ENCODE data around the gene P2RY2. TPM values are rescaled to one million over a fixed set of nuclear protein-coding genes. Genes with fewer than 3 reads are reported as not detected.

P2RY2 gene
- total RNA-seq, 1 donor from 2014 or later: 0.30 TPM

- Mint-ChIP-seq H3K9me3 (ENCODE audit: unreplicated experiment) (no peaks in the 10 kb centered on the region), H3K27me3 (ENCODE audit: low read depth, unreplicated experiment) (peaks cover 36% of the 10 kb centered on the region), H3K4me1 (ENCODE audit: low read depth, unreplicated experiment) (peaks cover 4% of the 10 kb centered on the region), H3K4me3 (ENCODE audit: unreplicated experiment) (no peak overlapping the region), H3K36me3 (ENCODE audit: low read depth, unreplicated experiment) (no peaks in the 10 kb centered on the region), H3K27ac (ENCODE audit: unreplicated experiment) (no peak overlapping the region)
- no peaks in the 10 kb centered on the region for H3K4me1 ChIP-seq (ENCODE audit: insufficient read depth, low read length)
- TF ChIP-seq EZH2 (IDR thresholded peaks at IDR 0.05; ENCODE audit: insufficient read depth, low read length): no peak
- peak; percentile 39 for TF ChIP-seq CTCF (IDR thresholded peaks at IDR 0.05; ENCODE audit: insufficient read depth, low read depth, low read length)
- no peaks in the 10 kb centered on the region for H4K20me1 ChIP-seq (ENCODE audit: insufficient read depth, low read length)
- H3K4me3 ChIP-seq (ENCODE audit: insufficient read depth, low read depth, low read length): no peak overlapping the region
- no peaks in the 10 kb centered on the region for H3K79me2 ChIP-seq (ENCODE audit: insufficient read depth, low read length)
- no peak overlapping the region for H3K27ac ChIP-seq (ENCODE audit: low read depth, low read length)
- H2AFZ ChIP-seq (ENCODE audit: low read depth, low read length): no peak overlapping the region
- DNase-seq (ENCODE audit: low read depth) (no peak), FAIRE-seq (no peak)
- H3K9ac ChIP-seq (ENCODE audit: low read length): no peak overlapping the region
- no peak overlapping the region for H3K4me2 ChIP-seq (ENCODE audit: low read length)
- no peaks in the 10 kb centered on the region for H3K9me3 ChIP-seq (ENCODE audit: insufficient read depth, low read depth, low read length)
- H3K36me3 ChIP-seq (ENCODE audit: insufficient read depth, low read length): no peaks in the 10 kb centered on the region
- no peaks in the 10 kb centered on the region for H3K27me3 ChIP-seq (ENCODE audit: insufficient read depth, low read length)
Measured at GRCh38 chr11:73236854-73237253, 18.8 kb downstream of the P2RY2 start.

GRCh38 chr11:73237471-73238290 lies 19.6 kb downstream of the P2RY2 start:
- TF ChIP-seq EZH2 (IDR thresholded peaks at IDR 0.05; ENCODE audit: insufficient read depth, low read length): no peak
- TF ChIP-seq CTCF (IDR thresholded peaks at IDR 0.05; ENCODE audit: insufficient read depth, low read depth, low read length): no peak
- no peaks in the 10 kb centered on the region for H3K36me3 Mint-ChIP-seq (ENCODE audit: low read depth, unreplicated experiment)
- H3K36me3 ChIP-seq (ENCODE audit: insufficient read depth, low read length): no peaks in the 10 kb centered on the region
- H3K27ac ChIP-seq (ENCODE audit: low read depth, low read length): no peak overlapping the region
- no peak overlapping the region for H3K4me2 ChIP-seq (ENCODE audit: low read length)
- peaks cover 3% of the 10 kb centered on the region for H3K4me1 ChIP-seq (ENCODE audit: insufficient read depth, low read length)
- H3K27me3 ChIP-seq (ENCODE audit: insufficient read depth, low read length): no peaks in the 10 kb centered on the region
- no peak overlapping the region for H3K4me3 ChIP-seq (ENCODE audit: insufficient read depth, low read depth, low read length)
- H3K9me3 ChIP-seq (ENCODE audit: insufficient read depth, low read depth, low read length): no peaks in the 10 kb centered on the region
- H3K27ac Mint-ChIP-seq (ENCODE audit: unreplicated experiment): no peak overlapping the region
- no peaks in the 10 kb centered on the region for H3K9me3 Mint-ChIP-seq (ENCODE audit: unreplicated experiment)
- no peak overlapping the region for H3K4me3 Mint-ChIP-seq (ENCODE audit: unreplicated experiment)
- no peaks in the 10 kb centered on the region for H4K20me1 ChIP-seq (ENCODE audit: insufficient read depth, low read length)
- peaks cover 36% of the 10 kb centered on the region for H3K27me3 Mint-ChIP-seq (ENCODE audit: low read depth, unreplicated experiment)
- H3K79me2 ChIP-seq (ENCODE audit: insufficient read depth, low read length): no peaks in the 10 kb centered on the region
- peak overlapping the region; percentile 18 for H2AFZ ChIP-seq (ENCODE audit: low read depth, low read length)
- H3K4me1 Mint-ChIP-seq (ENCODE audit: low read depth, unreplicated experiment): peaks cover 4% of the 10 kb centered on the region
- H3K9ac ChIP-seq (ENCODE audit: low read length): no peak overlapping the region
- FAIRE-seq (no peak), DNase-seq (ENCODE audit: low read depth) (no peak)

GRCh38 chr11:73239111-73239521 lies 21.0 kb downstream of the P2RY2 start:
- no peaks in the 10 kb centered on the region for H3K36me3 Mint-ChIP-seq (ENCODE audit: low read depth, unreplicated experiment)
- H3K9ac ChIP-seq (ENCODE audit: low read length): no peak overlapping the region
- H3K27ac Mint-ChIP-seq (ENCODE audit: unreplicated experiment): no peak overlapping the region
- H3K4me3 ChIP-seq (ENCODE audit: insufficient read depth, low read depth, low read length): no peak overlapping the region
- no peaks in the 10 kb centered on the region for H3K36me3 ChIP-seq (ENCODE audit: insufficient read depth, low read length)
- no peak overlapping the region for H3K4me2 ChIP-seq (ENCODE audit: low read length)
- peaks cover 31% of the 10 kb centered on the region for H3K27me3 Mint-ChIP-seq (ENCODE audit: low read depth, unreplicated experiment)
- H3K79me2 ChIP-seq (ENCODE audit: insufficient read depth, low read length): no peaks in the 10 kb centered on the region
- peaks cover 3% of the 10 kb centered on the region for H3K4me1 ChIP-seq (ENCODE audit: insufficient read depth, low read length)
- DNase-seq (ENCODE audit: low read depth): no peak
- FAIRE-seq: no peak
- H3K27ac ChIP-seq (ENCODE audit: low read depth, low read length): no peak overlapping the region
- TF ChIP-seq CTCF (IDR thresholded peaks at IDR 0.05; ENCODE audit: insufficient read depth, low read depth, low read length): no peak
- TF ChIP-seq EZH2 (IDR thresholded peaks at IDR 0.05; ENCODE audit: insufficient read depth, low read length): no peak
- no peaks in the 10 kb centered on the region for H3K27me3 ChIP-seq (ENCODE audit: insufficient read depth, low read length)
- H4K20me1 ChIP-seq (ENCODE audit: insufficient read depth, low read length): no peaks in the 10 kb centered on the region
- no peaks in the 10 kb centered on the region for H3K9me3 ChIP-seq (ENCODE audit: insufficient read depth, low read depth, low read length)
- peaks cover 4% of the 10 kb centered on the region for H3K4me1 Mint-ChIP-seq (ENCODE audit: low read depth, unreplicated experiment)
- no peaks in the 10 kb centered on the region for H3K9me3 Mint-ChIP-seq (ENCODE audit: unreplicated experiment)
- H3K4me3 Mint-ChIP-seq (ENCODE audit: unreplicated experiment): no peak overlapping the region
- H2AFZ ChIP-seq (ENCODE audit: low read depth, low read length): no peak overlapping the region

Data from astrocyte (in vitro differentiated cells and primary cell).